Skeletal muscle satellite cell (primary cell): Measurements from ENCODE around the gene GOLGA6L2.
"Not testable (repeated sequence)": the region's sequence is repeated elsewhere in the genome, so short reads cannot be mapped to it uniquely, and the experiment has no call there.

Source experiments
- H3K27me3 ChIP-seq: 2 replicates; pipeline ENCODE4 v1.7.0; 2013; ENCODE audit warnings: low read length; ENCODE audit not compliant: control insufficient read depth, insufficient read depth
- H3K36me3 ChIP-seq: 2 replicates; pipeline ENCODE4 v1.7.0; 2013; ENCODE audit warnings: mild to moderate bottlenecking, control low read depth, low read length; ENCODE audit not compliant: insufficient read depth
- H3K4me1 ChIP-seq: 2 replicates; pipeline ENCODE4 v1.7.0; 2013; ENCODE audit warnings: low read length; ENCODE audit not compliant: control insufficient read depth, insufficient read depth
- H3K4me2 ChIP-seq: 2 replicates; pipeline ENCODE4 v1.7.0; 2013; ENCODE audit warnings: mild to moderate bottlenecking, low read length
- H3K4me3 ChIP-seq: 2 replicates; pipeline ENCODE4 v1.7.0; 2013; ENCODE audit warnings: low read length
- H3K9ac ChIP-seq: 2 replicates; pipeline ENCODE4 v1.7.0; 2013; ENCODE audit warnings: mild to moderate bottlenecking, low read depth, low read length, moderate library complexity
- H3K9me3 ChIP-seq: replicated peaks from 2 replicates; pipeline ENCODE4 v1.7.0; 2013; ENCODE audit warnings: mild to moderate bottlenecking, control low read depth, low read length

GOLGA6L2 gene

GRCh38 chr15:23403550-23403949 is 43.5 kb downstream of the GOLGA6L2 start:
- Histone ChIP-seq H3K36me3 (no peaks in the 10 kb centered on the region), H3K27me3 (no peaks in the 10 kb centered on the region), H3K4me3 (no peak overlapping the region), H3K4me1 (no peaks in the 10 kb centered on the region), H3K4me2 (no peak overlapping the region), H3K9me3 (peaks cover 3% of the 10 kb centered on the region), H3K9ac (no peak overlapping the region)

- Histone ChIP-seq H3K9ac (no peak overlapping the region), H3K9me3 (peaks cover 3% of the 10 kb centered on the region), H3K4me2 (no peak overlapping the region), H3K4me1 (no peaks in the 10 kb centered on the region), H3K36me3 (no peaks in the 10 kb centered on the region), H3K4me3 (no peak overlapping the region), H3K27me3 (no peaks in the 10 kb centered on the region)
Observed at GRCh38 chr15:23402544-23402943, 44.5 kb downstream of the GOLGA6L2 start.

- H3K9ac ChIP-seq = no peak overlapping the region
- no peaks in the 10 kb centered on the region for H3K4me1 ChIP-seq
- no peak overlapping the region for H3K4me2 ChIP-seq
- H3K27me3 ChIP-seq = no peaks in the 10 kb centered on the region
- H3K36me3 ChIP-seq = no peaks in the 10 kb centered on the region
- no peak overlapping the region for H3K4me3 ChIP-seq
- peaks cover 3% of the 10 kb centered on the region for H3K9me3 ChIP-seq
Observed at GRCh38 chr15:23402140-23402539, 44.9 kb downstream of the GOLGA6L2 start.

- Histone ChIP-seq H3K4me3 (no peak overlapping the region), H3K4me2 (no peak overlapping the region), H3K9me3 (peaks cover 3% of the 10 kb centered on the region), H3K4me1 (no peaks in the 10 kb centered on the region), H3K9ac (no peak overlapping the region), H3K27me3 (no peaks in the 10 kb centered on the region), H3K36me3 (no peaks in the 10 kb centered on the region)
Observed at GRCh38 chr15:23401627-23402026, 45.4 kb downstream of the GOLGA6L2 start.

DNA sequence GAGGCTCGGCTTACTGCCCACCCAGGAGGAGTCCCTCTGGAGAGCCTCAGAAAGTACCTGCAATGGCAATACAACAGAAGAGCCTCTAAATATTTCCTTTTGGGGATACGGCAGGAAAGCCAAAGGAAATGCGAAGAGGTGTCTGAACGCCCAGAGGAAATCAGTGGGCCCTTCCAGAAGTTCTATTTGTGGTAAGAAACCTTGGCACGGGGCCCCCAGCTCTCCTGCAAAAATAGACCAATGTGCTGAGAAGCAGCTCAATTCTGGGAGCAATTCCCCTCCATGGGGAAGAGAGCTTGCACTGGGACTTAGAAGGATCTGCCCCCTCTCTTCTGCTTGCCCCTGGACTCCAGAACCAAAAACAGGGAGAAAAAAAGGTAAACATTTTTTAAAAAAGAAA is 47.8 kb downstream of the GOLGA6L2 start:
- not testable (repeated sequence) for H3K36me3 ChIP-seq, H3K9me3 ChIP-seq, H3K4me2 ChIP-seq, H3K4me3 ChIP-seq, H3K9ac ChIP-seq, H3K4me1 ChIP-seq, H3K27me3 ChIP-seq

- H3K9me3 ChIP-seq, H3K36me3 ChIP-seq, H3K4me3 ChIP-seq, H3K4me2 ChIP-seq, H3K27me3 ChIP-seq, H3K4me1 ChIP-seq, H3K9ac ChIP-seq: not testable (repeated sequence)
Observed at GRCh38 chr15:23398357-23398756, 48.7 kb downstream of the GOLGA6L2 start.

- peaks cover 3% of the 10 kb centered on the region for H3K9me3 ChIP-seq
- no peak overlapping the region for H3K4me3 ChIP-seq
- no peaks in the 10 kb centered on the region for H3K4me1 ChIP-seq
- H3K4me2 ChIP-seq = no peak overlapping the region
- H3K36me3 ChIP-seq = no peaks in the 10 kb centered on the region
- H3K27me3 ChIP-seq = no peaks in the 10 kb centered on the region
- H3K9ac ChIP-seq = no peak overlapping the region
Observed at GRCh38 chr15:23397779-23398178, 49.3 kb downstream of the GOLGA6L2 start.

DNA sequence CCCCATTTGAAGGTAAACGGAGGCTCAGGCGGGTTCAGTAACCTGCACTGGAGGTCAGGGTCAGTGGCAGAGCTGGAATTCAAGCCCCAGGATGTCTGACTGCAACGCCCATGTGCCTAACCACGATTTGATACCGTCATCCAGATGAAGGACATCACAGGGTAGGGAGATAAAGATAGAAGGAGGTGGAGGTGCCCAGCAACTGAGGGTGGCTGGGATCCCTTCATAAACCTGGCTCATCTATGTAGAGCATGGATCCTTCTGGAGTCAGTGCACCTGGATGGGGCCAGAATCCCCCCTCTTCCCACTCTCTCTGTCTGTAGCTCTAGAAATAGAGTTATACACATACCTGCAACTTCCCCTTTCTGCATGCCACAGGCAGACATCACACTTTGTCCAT is 51.2 kb downstream of the GOLGA6L2 start:
- Histone ChIP-seq H3K9me3 (peaks cover 3% of the 10 kb centered on the region), H3K27me3 (no peaks in the 10 kb centered on the region), H3K36me3 (no peaks in the 10 kb centered on the region), H3K4me3 (no peak overlapping the region), H3K4me1 (no peaks in the 10 kb centered on the region), H3K9ac (no peak overlapping the region), H3K4me2 (no peak overlapping the region)

GRCh38 chr15:23395030-23395692 is 51.9 kb downstream of the GOLGA6L2 start:
- Histone ChIP-seq H3K4me3 (no peak overlapping the region), H3K27me3 (no peaks in the 10 kb centered on the region), H3K9me3 (peaks cover 3% of the 10 kb centered on the region), H3K36me3 (no peaks in the 10 kb centered on the region), H3K4me1 (no peaks in the 10 kb centered on the region), H3K4me2 (no peak overlapping the region), H3K9ac (no peak overlapping the region)
